GM21390 (cell line): ENCODE measurements around the gene ATP2A1.
A peak's percentile ranks its signal among the peaks of the same experiment; 100 is the strongest.
"Not testable (repeated sequence)": the region's sequence is repeated elsewhere in the genome, so short reads cannot be mapped to it uniquely, and the experiment has no call there.

Experiments used
- ATAC-seq: cut with Tn5 transposase; IDR thresholded peaks from one replicate; pipeline ENCODE4 v1.9.1; 2021; ENCODE audit not compliant: unreplicated experiment

ATP2A1 gene

DNA sequence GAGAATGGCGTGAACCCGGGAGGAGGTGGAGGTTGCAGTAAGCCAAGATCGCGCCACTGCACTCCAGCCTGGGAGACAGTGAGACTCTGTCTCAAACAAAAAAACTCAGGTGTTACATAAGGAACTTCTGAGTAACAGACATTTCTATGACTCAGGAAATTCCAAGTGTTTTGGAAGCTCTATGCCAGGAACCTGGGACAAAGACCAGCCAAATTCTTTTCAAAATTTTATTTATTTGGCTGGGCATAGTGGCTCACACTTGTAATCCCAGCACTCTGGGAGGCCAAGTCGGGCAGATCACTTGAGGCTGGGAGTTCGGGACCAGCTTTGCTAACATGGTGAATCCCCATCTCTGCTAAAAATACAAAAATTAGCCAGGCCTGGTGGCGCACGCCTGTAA lies 19.9 kb upstream of the ATP2A1 start:
- ATAC-seq, result no peak

DNA sequence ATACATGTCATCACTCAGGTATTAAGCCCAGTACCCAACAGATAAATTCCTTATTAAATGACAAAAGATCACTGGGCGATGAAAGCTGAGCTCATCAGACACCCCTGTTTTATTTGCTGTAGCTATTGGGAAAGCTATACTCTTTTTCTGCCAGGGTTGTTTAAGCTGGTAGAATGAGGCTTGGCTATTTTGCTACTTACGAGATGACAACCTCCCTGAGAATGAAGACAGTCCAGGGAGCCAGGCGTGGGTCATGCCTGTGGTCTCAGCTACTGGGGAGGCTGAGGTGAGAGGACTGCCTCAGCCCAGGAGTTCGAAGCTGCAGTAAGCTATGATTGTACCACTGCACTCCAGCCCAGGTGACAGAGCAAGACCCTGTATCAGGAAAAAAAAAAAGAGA lies 19.0 kb upstream of the ATP2A1 start:
- ATAC-seq, result no peak

DNA sequence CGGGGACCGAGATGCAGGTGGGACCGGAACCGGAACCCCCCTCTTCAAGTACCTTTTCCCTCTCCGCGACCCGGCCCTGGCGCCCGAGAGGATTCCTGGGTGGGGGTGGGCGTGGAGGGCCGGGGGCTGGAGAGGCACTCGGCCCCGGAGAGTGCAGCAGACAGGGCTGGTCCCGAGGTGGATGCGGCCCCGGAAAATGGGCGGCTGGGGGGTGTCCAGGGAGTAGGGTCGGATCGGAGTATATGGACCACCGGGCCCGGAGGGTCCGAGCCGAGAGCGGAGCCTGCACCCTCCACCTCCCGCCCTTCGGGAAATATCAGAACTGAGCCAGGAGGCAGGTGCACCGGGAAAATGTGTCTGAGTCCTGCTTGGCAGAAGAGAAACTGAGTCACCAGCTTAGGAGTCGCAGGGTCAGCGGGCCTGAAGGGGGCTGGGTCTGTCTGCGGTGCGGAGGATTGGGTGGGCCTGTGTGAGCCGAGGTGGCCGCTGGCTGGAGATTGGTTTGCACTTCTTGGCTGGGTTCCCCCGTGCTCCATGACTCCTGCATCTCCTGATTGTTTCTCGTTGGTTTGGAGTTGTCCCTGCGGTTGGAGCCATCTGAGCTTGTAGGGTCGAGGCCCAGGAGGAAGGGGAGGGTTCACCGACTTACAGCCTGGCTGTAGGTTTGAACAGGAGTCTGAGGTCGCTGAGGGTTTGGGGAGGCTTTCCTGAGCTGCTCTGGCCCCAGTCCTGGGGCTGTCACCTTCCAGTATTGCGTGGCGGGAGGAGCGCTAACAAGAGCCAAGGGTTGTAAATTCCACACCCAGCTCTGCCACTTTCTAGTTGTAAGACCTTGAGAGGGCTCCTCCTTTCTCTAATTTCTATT lies 14.1 kb upstream of the ATP2A1 start:
- ATAC-seq, result no peak

DNA sequence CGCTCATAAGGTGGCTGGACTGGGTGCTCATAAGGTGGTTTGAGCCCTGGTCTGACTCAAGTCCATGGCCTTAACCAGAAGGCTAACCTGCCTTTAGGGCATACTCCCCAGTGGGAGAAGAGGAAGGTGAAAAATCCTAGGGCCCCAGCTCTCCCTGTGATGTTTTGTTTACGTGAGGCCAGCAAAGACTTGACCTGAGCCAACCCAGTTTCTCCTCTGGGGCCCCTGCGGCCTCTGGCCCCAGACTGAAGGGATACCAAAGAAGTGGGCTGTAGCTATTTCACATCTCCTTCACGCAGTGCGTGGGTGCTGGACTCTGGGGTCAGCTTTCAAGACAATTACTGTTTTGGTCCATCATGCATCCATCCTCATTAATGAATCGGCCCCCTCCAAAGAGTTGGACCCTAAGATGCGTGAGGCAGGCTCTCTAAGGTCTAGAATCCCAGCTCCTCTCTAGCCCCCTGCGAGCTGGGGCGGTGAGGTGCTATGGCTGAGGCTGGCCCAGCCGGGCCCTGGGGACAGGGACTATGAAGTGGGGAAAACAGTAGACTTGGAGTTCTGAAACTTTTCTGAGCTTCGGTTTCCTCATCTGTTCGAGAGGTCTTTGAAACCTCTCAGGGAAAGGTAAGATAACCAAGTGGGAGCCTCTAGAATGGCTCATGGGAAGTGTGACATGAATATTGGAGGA lies 13.1 kb upstream of the ATP2A1 start:
- no peak for ATAC-seq

DNA sequence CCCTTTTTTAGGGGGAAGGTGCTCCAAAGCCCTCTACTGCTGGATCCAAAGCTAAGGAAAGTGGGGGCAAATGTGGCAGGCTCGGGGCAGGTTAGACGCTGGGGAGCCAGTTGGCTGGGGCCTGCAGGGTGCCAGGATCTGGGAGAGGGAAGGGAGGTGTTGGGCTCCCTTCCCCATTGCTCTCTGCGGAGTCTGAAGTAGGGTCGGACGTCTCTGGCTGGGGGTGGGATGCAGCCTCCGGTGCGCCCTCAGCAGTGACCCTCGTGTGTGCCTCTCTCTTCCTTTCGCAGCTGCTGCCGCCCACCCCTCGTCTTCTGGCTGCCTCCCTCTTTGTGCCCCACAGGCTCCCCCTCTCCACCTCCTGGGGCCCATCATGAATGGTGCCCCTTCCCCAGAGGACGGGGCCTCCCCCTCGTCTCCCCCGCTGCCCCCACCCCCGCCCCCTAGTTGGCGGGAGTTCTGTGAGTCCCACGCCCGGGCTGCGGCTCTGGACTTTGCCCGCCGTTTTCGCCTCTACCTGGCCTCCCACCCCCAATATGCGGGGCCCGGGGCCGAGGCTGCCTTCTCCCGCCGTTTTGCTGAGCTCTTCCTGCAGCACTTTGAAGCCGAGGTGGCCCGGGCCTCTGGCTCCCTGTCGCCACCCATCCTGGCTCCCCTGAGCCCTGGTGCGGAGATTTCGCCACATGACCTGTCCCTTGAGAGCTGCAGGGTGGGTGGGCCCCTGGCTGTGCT lies 12.4 kb upstream of the ATP2A1 start:
- no peak for ATAC-seq

DNA sequence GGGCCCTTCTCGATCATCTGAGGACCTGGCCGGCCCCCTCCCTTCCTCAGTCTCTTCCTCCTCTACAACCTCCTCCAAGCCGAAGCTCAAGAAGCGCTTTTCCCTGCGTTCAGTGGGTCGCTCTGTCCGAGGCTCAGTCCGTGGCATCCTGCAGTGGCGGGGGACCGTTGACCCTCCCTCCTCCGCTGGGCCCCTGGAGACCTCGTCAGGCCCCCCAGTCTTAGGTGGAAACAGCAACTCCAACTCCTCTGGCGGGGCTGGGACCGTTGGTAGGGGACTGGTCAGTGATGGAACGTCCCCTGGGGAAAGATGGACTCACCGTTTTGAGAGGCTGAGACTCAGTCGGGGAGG lies 11.9 kb upstream of the ATP2A1 start:
- no peak for ATAC-seq

DNA sequence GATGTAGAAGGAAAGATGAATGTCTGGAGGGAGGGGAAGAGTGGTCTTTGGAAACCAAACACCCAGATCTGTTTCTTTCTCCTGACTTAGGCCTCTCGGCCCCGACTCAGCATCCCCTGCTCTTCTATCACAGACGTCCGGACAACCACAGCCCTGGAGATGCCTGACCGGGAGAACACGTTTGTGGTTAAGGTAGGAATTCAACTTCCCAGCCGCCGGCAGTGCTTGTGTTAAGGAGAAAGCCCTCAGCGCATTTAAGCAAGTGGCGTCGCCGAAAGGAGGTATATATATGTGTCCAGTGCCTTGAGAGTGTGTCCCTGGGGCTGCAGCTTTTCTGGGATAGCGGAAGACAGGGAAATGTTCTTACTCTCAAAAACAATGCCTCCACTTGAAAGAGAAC lies 11.0 kb upstream of the ATP2A1 start:
- no peak for ATAC-seq

DNA sequence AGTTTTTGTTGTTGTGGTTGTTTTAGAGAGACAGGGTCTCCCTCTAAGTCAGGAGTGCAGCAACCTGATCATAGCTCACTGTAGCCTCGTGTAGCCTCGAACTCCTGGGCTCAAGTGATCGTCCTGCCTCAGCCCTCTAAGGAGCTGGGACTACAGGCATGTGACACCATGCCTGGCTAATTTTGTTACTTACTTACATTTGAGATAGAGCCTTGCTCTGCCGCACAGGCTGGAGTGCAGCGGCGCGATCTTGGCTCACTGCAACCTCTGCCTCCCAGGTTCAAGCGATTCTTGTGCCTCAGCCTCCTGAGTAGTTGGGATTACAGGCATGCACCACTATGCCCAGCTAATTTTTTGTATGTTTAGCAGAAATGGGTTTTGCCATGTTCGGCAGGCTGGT lies 10.6 kb upstream of the ATP2A1 start:
- ATAC-seq, result not testable (repeated sequence)

DNA sequence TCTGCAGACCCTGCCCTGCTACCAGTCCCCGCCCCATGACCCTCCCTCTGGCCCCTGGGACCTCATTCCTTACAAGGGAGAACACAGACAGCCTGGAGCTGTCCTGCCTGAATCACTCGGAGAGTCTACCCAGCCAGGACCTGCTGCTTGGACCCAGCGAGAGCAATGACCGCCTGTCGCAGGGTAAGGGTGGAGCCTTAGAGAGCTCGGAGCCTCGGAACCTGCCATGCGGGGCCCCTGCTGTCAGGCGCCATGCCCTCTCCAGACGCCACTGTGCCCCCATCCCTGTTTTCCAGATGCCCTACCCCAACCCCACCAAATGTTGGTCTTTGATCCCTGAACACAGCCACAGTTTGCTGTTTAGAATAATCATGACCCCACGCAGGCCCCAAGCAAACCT lies 9.1 kb upstream of the ATP2A1 start:
- ATAC-seq, result no peak

DNA sequence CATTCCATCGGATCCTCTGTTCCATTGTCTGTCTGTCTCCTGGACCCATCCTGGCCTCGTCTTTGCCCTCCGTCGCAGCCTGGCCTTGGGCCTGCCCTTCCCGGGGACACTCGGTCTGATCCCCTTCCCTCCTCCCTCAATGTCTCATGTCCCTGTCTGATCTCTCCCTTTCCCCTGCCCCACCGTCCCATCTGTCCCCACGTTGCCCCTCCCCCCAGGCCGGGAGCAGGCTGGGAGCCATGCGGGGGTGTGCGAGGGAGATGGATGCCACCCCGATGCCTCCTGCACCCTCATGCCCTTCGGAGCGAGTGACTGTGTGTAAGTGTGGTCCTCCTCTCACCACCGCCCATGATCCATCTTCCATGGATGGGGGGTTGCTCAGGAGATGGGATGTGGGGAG lies 5.3 kb upstream of the ATP2A1 start:
- no peak for ATAC-seq

DNA sequence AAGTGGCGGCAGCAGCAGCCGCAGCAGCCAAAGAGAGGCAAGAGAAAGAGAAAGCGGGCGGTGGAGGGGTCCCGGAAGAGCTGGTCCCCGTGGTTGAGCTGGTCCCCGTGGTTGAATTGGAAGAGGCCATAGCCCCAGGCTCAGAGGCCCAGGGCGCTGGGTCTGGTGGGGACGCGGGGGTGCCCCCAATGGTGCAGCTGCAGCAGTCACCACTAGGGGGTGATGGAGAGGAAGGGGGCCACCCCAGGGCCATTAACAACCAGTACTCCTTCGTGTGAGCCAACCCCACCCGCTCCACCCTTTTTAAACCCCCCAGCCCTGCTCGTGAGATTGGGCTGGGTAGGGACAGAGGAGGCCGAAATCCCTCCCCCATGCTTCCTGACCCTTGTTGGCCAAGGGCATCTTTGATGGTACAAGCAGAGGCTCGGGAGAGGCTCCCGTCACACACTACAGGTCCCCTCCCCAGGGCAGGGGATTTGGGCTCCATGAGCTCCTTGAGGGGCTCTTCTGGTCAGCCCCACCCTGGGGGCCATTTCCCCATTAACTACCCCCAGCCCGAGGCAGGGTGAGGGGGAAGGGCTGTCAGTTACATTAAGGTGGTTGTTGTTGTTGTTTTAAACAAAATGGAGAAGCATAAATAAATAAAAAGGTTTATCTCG lies 4.6 kb upstream of the ATP2A1 start:
- no peak for ATAC-seq

DNA sequence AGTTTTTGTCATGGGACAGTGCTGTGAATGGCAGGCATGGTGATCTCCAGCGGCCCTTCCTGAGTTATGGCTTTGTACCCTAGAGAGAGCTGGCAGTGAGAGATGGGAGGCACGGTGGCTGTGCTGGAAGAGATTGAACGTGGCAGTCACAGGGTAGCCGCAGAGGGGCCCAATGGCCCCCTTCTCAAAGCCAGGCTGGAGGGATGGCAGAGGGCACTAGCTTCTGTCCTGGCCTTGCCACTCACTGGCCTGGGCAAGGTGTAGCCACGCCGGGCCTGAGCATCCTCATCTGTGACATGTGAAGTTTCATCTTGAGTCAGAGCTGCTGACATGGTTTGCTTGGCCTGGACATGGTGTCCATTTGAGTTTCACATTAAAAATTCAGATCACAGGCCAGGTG lies 3.9 kb upstream of the ATP2A1 start:
- no peak for ATAC-seq

DNA sequence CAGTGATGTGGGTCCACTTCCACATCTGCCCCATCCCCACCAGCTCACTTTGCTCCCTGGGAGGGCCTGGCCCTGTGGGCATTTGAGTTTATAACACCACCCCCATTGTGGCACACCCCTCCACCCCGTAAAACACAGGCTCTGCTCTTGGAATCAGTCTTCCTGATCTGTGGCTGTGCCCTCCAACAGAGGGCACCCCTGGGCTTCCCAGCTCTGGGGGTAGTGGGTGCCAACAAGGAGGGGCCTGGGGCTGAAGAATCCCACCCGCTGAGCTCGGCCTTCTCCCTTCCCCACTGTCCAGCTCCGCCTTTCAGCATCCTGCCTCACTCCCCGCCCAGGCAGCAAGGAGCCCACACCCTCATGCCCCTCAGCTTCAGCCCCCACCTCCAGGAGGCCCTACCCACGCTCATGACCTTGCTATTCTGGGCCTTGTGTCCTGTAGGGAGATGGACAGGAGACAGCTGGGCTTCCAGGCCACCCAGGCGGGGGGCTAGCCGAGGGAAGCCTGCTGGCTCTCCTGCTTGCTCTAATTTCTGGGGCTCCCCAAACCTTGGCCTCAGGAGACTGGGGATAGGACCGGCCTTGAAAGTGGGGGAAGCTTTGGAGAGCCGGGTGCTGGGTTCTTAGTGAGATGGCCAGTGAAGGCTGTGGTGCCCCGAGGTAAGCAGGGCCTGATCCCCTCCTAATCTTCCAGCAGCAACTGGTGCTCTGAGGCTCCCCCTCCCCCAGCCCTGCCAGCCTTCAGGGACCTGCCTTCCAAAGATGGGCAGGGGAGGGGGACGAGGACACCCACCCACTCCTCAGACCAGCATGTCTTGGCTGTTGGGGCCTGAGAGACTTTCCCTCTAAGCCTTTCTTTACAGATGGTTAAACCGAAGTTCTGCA lies 2.9 kb upstream of the ATP2A1 start:
- ATAC-seq, result no peak

DNA sequence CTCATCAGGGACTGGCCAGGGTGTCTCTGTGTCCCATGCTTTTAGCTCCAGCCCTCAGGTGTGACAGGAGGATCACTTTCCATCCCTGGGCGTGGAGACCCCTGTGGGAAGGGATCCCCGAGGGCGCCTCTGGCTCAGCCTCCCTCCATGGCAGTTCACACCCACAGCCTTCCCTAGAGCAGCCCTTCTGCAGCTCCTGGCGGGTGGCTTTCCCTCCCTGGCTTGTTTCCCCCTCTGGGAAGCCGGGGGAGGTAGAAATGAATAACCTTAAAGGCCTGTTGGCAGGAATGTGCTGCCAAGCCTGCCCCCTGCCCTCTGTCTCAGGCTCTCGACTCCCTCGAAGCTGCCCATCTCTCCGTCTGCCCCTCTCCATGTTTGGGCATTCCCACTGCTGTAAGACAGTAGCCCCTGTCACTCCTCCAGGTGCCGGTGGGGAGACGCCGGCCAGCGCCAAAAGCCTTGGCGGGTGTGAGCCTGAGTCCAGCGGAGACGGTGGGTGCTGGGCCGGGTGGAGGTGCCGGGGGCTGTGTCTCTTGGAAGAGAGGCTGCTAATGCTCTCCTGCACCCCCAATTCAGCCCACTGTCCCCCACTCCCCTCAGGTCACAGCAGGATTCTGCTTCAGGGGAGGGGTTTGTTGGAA lies 2.1 kb upstream of the ATP2A1 start:
- ATAC-seq, result no peak

DNA sequence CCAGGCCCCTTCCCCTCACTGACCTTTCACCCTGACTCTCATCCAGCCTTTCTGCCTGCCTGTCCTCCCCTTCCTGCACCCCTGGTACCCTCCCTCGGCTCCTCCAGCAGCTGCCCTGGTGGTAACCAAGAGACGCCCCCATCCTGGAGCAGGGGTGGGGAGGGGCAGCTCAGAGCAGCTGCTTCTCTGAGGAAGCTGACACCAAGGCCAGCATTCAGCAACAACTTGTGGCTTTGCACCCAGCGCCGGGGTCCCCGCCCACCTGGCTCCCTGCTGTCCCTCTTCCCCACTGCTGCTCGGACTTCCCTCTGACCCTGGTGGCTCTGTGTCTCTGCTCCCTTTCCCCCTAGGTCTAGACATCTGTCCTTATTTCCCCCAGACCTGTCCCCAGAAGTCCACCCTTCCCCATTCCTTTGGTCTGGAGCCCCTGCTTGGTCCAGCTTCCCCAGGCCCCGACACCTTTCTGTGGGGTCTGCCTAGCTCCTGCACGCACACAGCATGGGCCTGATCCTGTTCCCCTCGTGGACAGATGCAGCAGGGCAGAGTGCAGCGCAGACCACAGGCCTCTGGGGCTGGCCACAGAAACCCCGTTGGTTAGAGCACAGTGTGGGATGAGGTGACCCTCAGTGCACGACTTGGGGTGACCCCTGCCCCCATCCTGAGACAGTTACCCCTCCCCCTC lies 1.2 kb upstream of the ATP2A1 start:
- no peak for ATAC-seq

DNA sequence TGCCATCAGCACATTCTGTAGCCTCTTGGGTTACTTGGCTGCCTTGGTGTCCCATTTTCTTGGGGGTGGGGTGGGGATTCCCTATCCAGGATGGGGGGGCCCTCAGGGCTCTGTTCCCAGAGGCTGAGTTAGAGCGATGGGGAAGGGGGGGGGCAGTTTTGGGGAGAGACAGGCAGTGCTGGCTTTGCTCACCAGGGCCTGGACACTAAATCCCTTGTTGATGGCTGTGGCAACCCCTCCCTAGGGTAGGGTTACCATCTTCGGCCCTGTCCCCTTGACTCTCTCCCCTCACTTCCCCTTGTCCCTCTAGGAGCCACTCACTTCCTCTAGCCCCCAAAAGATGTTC lies 660 bp upstream of the ATP2A1 start:
- no peak for ATAC-seq

DNA sequence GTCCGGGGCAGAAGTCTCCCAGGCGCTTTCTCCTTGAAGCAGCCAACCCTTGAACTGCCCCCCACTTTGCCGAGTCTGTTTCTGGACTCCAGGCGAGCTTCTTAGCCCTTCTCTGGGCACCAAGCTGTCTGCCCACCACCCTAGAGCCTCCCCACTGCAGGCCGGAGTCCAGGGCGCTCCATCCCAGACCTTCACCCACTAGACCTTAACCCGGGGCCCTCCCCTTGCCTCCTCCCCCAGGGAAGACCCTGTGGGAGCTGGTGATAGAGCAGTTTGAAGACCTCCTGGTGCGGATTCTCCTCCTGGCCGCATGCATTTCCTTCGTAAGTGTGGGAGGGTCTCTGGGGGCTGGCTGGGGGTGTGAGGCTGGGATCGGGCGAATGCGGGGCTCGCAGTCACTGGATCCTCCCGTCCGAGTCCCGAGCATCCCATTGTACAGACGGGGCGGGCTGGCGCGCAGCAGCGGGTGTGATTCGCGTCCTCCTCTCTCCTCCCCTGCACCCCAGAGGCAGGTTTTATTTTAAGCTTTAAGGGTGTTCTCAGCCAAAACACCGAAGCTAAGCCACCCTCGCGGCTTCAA lies 1.1 kb downstream of the ATP2A1 start:
- no peak for ATAC-seq

DNA sequence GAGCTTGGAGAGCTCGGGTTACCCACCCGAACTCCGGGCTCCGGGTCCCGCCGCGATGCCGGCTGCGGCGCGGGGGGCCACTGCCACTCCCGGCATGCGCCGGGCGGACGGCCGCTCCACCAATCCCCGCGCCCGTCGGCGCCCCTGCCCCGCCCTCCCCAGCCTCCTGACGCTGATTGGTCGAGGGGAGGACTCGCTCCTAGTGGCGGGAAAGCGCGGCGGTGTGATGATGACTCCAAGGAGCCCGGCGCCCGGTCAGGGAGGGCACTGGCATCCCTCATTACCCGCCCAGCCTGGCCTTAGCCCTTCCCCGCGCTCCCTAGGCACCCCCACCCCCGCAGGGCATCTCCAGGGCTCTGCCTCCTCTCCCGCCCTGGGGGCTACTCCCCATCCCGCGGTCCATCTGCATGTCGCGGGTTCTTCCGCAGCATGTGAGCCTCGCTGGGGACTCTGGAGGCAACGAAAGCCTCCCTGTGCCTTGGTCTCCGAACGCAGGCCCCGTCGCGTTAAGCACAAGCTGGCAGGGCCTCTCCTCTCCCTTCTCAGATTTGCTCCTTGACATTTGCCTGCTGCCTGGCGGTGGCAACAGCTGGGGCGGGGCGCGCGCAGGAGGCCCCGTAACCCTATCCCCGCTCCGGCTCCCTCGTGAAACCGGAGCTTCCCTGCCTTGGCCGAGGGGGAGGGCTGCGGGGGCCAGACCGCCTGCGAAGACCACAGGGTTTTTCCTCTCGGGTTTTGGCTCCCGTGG lies 1.7 kb downstream of the ATP2A1 start:
- peak; percentile 85 for ATAC-seq

DNA sequence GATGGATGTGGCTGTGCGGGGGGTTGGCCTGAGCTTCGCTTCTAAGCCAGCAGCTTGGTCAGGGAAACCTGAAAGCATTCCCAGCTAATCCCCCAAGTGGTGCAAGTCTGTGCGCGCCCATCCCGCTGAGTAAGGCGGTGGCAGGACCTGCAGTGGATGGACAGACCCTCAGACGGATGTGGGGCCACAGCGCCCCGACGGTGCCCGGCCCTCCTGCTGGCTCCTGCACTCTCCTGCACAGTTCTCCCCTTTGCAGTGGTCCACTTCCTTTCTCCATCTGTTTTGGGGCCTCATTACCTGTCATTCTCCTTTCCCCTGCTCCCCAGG lies 2.3 kb downstream of the ATP2A1 start:
- no peak for ATAC-seq
